ENCODE measurements around the gene CHST6. TPM values are rescaled to one million over a fixed set of nuclear protein-coding genes. Genes with fewer than 3 reads are reported as not detected.

Gene CHST6
- total RNA-seq, 3 donors from 2014 or later = 1.8 to 2.9 (median 2.9) TPM

DNA sequence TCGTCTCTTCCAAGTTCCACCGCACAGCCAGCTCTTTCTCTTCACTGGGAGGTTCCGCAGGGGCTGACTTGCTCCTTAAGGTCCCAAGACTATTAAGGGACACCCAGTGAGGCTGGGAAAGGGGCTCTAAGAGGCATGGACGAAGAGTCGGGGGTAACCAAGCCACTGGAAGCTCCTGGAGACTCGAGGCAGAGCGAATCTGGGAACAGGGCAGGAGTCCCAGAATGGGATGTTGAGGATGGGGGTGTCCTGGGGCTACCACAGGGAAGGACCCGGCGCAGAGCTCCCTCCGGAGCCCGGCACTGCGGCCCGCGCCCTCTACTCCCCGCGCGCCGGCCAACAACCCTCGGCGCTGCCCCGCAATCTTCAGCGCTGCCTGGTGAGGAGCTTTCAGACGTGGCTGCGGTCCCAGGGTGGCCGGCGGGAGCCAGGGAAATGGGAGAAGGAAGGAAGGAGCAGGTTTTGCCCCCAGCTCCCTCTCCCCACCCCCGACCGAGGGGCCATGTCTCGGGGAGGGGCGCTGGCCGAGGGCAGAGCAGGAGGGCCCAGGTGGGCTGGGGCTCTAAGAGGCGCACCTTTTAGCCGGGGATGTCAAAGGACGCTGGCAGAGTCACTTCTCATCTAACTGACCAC lies 40.1 kb upstream of the CHST6 start:
- ATAC-seq (peak; percentile 5), DNase-seq (peak in 1 of 3 donors; percentile 56)
- Histone ChIP-seq H3K9me3 (no peaks in the 10 kb centered on the region), H3K4me3 (peak overlapping the region; percentile 19), H3K36me3 (ENCODE audit: low read depth) (no peaks in the 10 kb centered on the region), H3K4me1 (ENCODE audit: low read depth) (peaks cover 10% of the 10 kb centered on the region)
- intact Hi-C loops (cut with DNase I, micrococcal nuclease) = no loop called here
- TF ChIP-seq, protein P1, sequence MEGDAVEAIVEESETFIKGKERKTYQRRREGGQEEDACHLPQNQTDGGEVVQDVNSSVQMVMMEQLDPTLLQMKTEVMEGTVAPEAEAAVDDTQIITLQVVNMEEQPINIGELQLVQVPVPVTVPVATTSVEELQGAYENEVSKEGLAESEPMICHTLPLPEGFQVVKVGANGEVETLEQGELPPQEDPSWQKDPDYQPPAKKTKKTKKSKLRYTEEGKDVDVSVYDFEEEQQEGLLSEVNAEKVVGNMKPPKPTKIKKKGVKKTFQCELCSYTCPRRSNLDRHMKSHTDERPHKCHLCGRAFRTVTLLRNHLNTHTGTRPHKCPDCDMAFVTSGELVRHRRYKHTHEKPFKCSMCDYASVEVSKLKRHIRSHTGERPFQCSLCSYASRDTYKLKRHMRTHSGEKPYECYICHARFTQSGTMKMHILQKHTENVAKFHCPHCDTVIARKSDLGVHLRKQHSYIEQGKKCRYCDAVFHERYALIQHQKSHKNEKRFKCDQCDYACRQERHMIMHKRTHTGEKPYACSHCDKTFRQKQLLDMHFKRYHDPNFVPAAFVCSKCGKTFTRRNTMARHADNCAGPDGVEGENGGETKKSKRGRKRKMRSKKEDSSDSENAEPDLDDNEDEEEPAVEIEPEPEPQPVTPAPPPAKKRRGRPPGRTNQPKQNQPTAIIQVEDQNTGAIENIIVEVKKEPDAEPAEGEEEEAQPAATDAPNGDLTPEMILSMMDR (IDR thresholded peaks at IDR 0.05) = no peak

DNA sequence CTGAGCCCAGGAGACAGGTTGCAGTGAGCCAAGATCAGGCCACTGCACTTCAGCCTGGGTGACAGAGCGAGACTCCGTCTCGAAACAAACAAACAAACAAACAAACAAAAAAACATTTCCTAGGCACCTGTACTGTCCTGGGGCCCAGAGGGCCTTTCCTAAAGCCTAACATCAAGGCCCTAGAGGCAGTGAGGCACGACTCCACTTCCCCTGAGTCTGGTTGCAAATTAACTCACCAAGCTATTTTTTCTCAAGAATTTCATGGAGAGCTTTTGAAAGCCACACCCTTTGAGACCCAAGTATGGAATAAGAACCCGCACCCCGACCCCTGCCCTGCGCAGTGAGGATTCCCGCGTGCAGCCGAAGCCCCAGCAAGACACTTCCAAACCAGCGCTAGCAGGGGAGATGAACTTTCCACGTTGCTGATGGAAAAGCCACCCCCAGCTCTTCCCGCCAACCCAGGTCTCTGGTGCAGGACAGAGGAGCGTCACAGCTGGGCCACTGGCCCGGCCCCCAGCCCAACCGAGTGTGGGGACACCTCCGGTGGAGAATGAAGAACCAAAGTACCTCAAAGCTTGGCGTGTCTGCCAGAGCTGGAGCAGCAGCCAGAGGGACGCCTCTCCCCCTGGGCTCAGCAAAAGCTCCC lies 39.4 kb upstream of the CHST6 start:
- intact Hi-C loops (cut with DNase I, micrococcal nuclease) = no loop called here
- H3K4me3 ChIP-seq = no peak overlapping the region

DNA sequence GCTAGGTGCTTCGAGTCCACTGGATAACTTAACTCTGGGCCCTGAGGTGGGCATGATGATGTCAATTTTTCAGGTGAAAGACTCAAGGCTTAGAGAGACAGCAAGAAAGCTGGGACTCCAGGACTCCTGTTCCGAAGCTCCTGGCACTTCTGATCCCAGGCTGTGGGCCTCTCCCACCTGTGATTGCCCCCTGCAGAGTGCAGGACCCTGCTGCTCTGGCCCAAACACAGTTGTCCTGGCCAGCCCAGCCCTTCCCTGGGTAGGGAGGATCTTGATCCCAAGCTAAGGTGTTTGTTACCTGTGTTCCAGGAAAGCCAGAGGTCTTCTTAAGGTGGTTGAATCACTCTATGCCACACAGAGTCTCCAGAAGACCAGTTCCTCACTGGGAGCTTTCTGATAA lies 37.5 kb upstream of the CHST6 start:
- DNase-seq = no peak
- Histone ChIP-seq H3K4me3 (no peak overlapping the region), H3K36me3 (ENCODE audit: low read depth) (no peaks in the 10 kb centered on the region), H3K9me3 (no peaks in the 10 kb centered on the region), H3K4me1 (ENCODE audit: low read depth) (peaks cover 5% of the 10 kb centered on the region)
- ATAC-seq = no peak
- intact Hi-C loops (cut with DNase I, micrococcal nuclease) = no loop called here
- TF ChIP-seq, protein P1 (IDR thresholded peaks at IDR 0.05) = no peak

More for the DNA sequence above, 39.4 kb upstream of the CHST6 start:
- TF ChIP-seq, protein P1 (IDR thresholded peaks at IDR 0.05) = no peak
- peaks cover 10% of the 10 kb centered on the region for H3K4me1 ChIP-seq (ENCODE audit: low read depth)
- H3K9me3 ChIP-seq = no peaks in the 10 kb centered on the region
- ATAC-seq (peak; percentile 0), DNase-seq (peak in 1 of 3 donors; percentile 46)
- H3K36me3 ChIP-seq (ENCODE audit: low read depth) = no peaks in the 10 kb centered on the region

DNA sequence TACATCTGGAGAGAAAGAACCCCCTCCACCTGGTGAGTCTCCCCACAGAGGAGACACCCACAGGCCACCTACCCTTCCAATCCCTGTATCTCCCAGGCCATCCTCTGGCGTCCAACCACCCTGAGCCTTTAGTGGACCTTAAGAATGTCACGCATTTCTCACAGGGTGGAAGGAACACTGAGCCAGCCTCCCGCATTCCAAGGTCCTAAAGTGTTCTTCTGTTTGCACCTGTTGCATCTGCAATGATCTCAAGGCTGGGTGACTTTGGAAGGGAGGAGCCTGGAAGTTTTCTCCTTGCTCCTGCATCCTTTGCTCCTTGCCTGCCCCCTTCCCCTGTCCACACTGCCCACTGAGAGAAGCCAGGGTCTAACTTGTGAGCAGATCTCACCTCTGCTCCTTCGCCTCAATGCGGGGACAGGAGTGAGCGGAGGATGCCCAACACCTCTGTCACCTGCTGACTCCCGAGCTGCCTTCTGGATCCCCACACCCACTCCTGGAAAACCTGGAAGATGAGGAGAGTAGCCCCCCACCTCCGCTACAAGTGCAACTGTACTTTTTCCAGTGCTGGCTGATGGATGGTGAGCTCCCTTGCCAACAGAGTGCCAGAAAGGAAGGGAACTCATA lies 37.0 kb upstream of the CHST6 start:
- TF ChIP-seq, protein P1 (IDR thresholded peaks at IDR 0.05) = no peak
- Histone ChIP-seq H3K4me1 (ENCODE audit: low read depth) (peaks cover 2% of the 10 kb centered on the region), H3K36me3 (ENCODE audit: low read depth) (no peaks in the 10 kb centered on the region), H3K4me3 (no peak overlapping the region), H3K9me3 (no peaks in the 10 kb centered on the region)
- no peak for ATAC-seq
- no peak for DNase-seq
- intact Hi-C loops (cut with DNase I, micrococcal nuclease) = no loop called here

DNA sequence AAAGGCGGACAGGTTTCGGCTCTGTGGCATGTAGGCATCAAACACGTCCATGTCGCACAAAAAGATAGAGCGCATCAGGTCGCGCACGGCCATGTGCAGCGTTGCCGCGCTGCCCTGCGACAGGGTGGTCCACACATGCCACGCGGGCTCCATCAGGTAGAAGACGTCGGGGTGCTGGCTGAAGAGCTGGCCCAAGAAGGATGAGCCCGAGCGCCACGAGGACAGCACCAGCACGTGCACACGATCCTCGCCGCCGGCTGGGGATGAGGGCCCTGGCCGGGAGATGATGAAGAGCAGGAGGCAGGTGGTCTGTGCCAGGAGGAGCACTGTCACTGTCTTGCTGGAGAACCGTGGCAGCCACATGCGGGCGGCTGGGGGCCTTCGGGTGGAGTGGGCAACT lies 34.7 kb upstream of the CHST6 start:
- no peak for DNase-seq
- ATAC-seq = no peak
- H3K36me3 ChIP-seq (ENCODE audit: low read depth) = no peaks in the 10 kb centered on the region

More for the DNA sequence above, 34.7 kb upstream of the CHST6 start:
- intact Hi-C loops (cut with DNase I, micrococcal nuclease) = no loop called here
- Histone ChIP-seq H3K4me3 (no peak overlapping the region), H3K4me1 (ENCODE audit: low read depth) (peaks cover 4% of the 10 kb centered on the region), H3K9me3 (no peaks in the 10 kb centered on the region)
- TF ChIP-seq, protein P1 (IDR thresholded peaks at IDR 0.05) = no peak
